CD4-positive, CD25-positive, alpha-beta regulatory T cell (primary cell): ENCODE data around the gene TFPI. TPM values are rescaled to one million over a fixed set of nuclear protein-coding genes. Genes with fewer than 3 reads are reported as not detected.
A peak's percentile ranks its signal among the peaks of the same experiment; 100 is the strongest.

Experiments used
- ATAC-seq, 2 donors: fragments of 150-1000 bp; cut with Tn5 transposase; one replicate each; pipeline ENCODE4 v1.10.0; 2021; ENCODE audit warnings: low read depth in 2 of 2, moderate number of reproducible peaks in 2 of 2, moderate library complexity in 1 of 2
- DNase-seq, 3 donors: peaks; one replicate each; pipeline versions ENCODE4 v3.0.0 to v3.0.0-alpha.2; 2012 to 2022; ENCODE audit warnings: mixed read lengths in 1 of 3
- H3K27ac ChIP-seq: one replicate; pipeline ENCODE4 v1.7.0; 2013; ENCODE audit warnings: mild to moderate bottlenecking, low read length; ENCODE audit not compliant: insufficient read depth, poor library complexity, severe bottlenecking
- H3K27me3 ChIP-seq: one replicate; pipeline ENCODE4 v1.7.0; 2013; ENCODE audit warnings: low read length; ENCODE audit not compliant: control insufficient read depth, insufficient read depth
- H3K36me3 ChIP-seq: one replicate; pipeline ENCODE4 v1.7.0; 2013; ENCODE audit warnings: mild to moderate bottlenecking, low read length, moderate library complexity; ENCODE audit not compliant: control insufficient read depth, insufficient read depth
- H3K4me1 ChIP-seq: 2 replicates; pipeline ENCODE4 v1.7.0; 2013; ENCODE audit warnings: mild to moderate bottlenecking, low read length; ENCODE audit not compliant: insufficient read depth, control insufficient read depth, poor library complexity, severe bottlenecking
- H3K4me3 ChIP-seq: one replicate; pipeline ENCODE4 v1.7.0; 2013; ENCODE audit warnings: low read depth, mild to moderate bottlenecking, low read length, moderate library complexity
- H3K9me3 ChIP-seq, 2 experiments: 1 replicate in 1 of 2; 2 replicates in 1 of 2; pipeline ENCODE4 v1.7.0; 2013; ENCODE audit warnings: low read length in 2 of 2, mild to moderate bottlenecking in 1 of 2, moderate library complexity in 1 of 2; ENCODE audit not compliant: control insufficient read depth in 2 of 2
- H3K27ac Mint-ChIP-seq, 3 donors: one replicate each; pipeline ENCODE4 v1.8.0; 2020 to 2022; ENCODE audit warnings: mild to moderate bottlenecking in 3 of 3, mixed read lengths in 3 of 3, moderate library complexity in 2 of 3
- H3K27me3 Mint-ChIP-seq: one replicate; pipeline ENCODE4 v1.8.0; 2022; ENCODE audit warnings: mild to moderate bottlenecking, mixed read lengths
- H3K36me3 Mint-ChIP-seq: one replicate; pipeline ENCODE4 v1.8.0; 2020; ENCODE audit warnings: mixed read lengths
- H3K4me1 Mint-ChIP-seq, 4 donors: one replicate each; pipeline ENCODE4 v1.8.0; 2020 to 2022; ENCODE audit warnings: mixed read lengths in 4 of 4, mild to moderate bottlenecking in 1 of 4
- H3K4me3 Mint-ChIP-seq, 4 donors: one replicate each; pipeline ENCODE4 v1.8.0; 2020 to 2022; ENCODE audit warnings: mild to moderate bottlenecking in 4 of 4, mixed read lengths in 4 of 4, moderate library complexity in 3 of 4
- H3K9me3 Mint-ChIP-seq, 7 donors: one replicate each; pipeline ENCODE4 v1.8.0; 2020 to 2022; ENCODE audit warnings: mixed read lengths in 7 of 7, mild to moderate bottlenecking in 3 of 7, moderate library complexity in 2 of 7
- polyA plus RNA-seq, 4 donors: library from polyadenylated mRNA; unstranded; fragments of 300-500 nt; fragmentation: Illumina TruSeq; gene quantifications; one replicate each; pipeline ENCODE4 v1.2.3, GENCODE V29; 2021
- total RNA-seq: library from RNA; stranded (reverse); gene quantifications from one replicate; pipeline ENCODE4 v1.2.3, GENCODE V29; 2022

Gene TFPI
- total and polyA plus RNA-seq, 5 donors from 2014 or later, result 1.3 TPM; not detected in 4

- DNase-seq, result no peak
- Histone ChIP-seq H3K4me3 (no peak overlapping the region), H3K27me3 (no peaks in the 10 kb centered on the region), H3K4me1 (no peaks in the 10 kb centered on the region), H3K27ac (no peak overlapping the region), H3K36me3 (no peaks in the 10 kb centered on the region), H3K9me3 (no peaks in the 10 kb centered on the region)
- no peak for ATAC-seq
- no peak overlapping the region for H3K27ac Mint-ChIP-seq
- H3K27me3 Mint-ChIP-seq, result no peaks in the 10 kb centered on the region
- no peak overlapping the region for H3K4me3 Mint-ChIP-seq
- peaks cover 0 to 2% (median 0%) of the 10 kb centered on the region in 7 donors for H3K9me3 Mint-ChIP-seq
- H3K36me3 Mint-ChIP-seq, result no peaks in the 10 kb centered on the region
- no peaks in the 10 kb centered on the region for H3K4me1 Mint-ChIP-seq
Observed at GRCh38 chr2:187504312-187504921, 49.8 kb downstream of the TFPI start.

DNA sequence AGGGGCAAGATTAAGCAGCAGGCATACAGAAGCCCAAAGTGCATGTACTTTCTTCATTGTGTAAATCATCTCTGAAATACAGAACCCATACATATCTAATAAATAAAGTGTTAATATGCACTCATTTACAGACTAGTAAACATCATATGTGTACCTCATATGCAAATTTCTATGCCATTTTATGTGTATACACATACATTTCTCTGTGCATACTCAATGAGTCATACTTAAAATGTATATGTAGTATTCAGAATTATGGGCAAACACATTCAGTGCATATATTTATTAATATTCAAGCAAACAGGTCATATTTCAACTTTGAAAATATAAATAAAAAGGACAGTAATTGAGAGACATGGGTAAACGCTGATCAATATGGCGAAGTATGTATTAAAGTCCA lies 50.5 kb downstream of the TFPI start:
- Mint-ChIP-seq H3K27ac (no peak overlapping the region), H3K9me3 (peaks cover 0 to 2% (median 0%) of the 10 kb centered on the region in 7 donors), H3K4me1 (no peaks in the 10 kb centered on the region), H3K4me3 (no peak overlapping the region), H3K27me3 (no peaks in the 10 kb centered on the region), H3K36me3 (no peaks in the 10 kb centered on the region)
- no peaks in the 10 kb centered on the region for H3K27me3 ChIP-seq
- no peak overlapping the region for H3K4me3 ChIP-seq
- no peaks in the 10 kb centered on the region for H3K36me3 ChIP-seq
- H3K4me1 ChIP-seq, result no peaks in the 10 kb centered on the region
- DNase-seq (no peak), ATAC-seq (no peak)
- no peak overlapping the region for H3K27ac ChIP-seq
- no peaks in the 10 kb centered on the region for H3K9me3 ChIP-seq

DNA sequence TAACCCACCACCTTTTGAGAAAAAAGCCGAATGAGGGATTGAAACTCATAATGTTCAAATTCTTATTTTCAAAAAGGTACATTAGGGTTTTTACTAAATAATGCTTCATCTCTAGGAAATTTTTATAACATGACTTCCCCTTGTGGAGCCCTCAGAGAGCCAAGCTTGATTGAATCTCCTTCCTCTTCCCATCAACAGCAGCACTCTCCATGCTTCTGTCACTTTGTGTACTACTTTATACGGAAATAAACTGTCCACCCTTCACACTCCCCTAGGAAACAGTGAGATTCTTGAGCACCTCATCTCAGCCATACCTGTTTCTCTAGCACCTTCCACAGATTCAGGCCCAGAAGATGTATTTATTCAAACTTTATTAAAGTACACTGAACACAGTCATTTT lies 51.8 kb downstream of the TFPI start:
- Mint-ChIP-seq H3K9me3 (peaks cover 0 to 1% (median 0%) of the 10 kb centered on the region in 7 donors), H3K4me1 (no peaks in the 10 kb centered on the region), H3K27ac (no peak overlapping the region), H3K27me3 (no peaks in the 10 kb centered on the region), H3K36me3 (no peaks in the 10 kb centered on the region), H3K4me3 (no peak overlapping the region)
- H3K27me3 ChIP-seq, result no peaks in the 10 kb centered on the region
- no peak overlapping the region for H3K27ac ChIP-seq
- ATAC-seq (no peak), DNase-seq (no peak)
- no peaks in the 10 kb centered on the region for H3K9me3 ChIP-seq
- no peaks in the 10 kb centered on the region for H3K36me3 ChIP-seq
- H3K4me3 ChIP-seq, result no peak overlapping the region
- H3K4me1 ChIP-seq, result no peaks in the 10 kb centered on the region

DNA sequence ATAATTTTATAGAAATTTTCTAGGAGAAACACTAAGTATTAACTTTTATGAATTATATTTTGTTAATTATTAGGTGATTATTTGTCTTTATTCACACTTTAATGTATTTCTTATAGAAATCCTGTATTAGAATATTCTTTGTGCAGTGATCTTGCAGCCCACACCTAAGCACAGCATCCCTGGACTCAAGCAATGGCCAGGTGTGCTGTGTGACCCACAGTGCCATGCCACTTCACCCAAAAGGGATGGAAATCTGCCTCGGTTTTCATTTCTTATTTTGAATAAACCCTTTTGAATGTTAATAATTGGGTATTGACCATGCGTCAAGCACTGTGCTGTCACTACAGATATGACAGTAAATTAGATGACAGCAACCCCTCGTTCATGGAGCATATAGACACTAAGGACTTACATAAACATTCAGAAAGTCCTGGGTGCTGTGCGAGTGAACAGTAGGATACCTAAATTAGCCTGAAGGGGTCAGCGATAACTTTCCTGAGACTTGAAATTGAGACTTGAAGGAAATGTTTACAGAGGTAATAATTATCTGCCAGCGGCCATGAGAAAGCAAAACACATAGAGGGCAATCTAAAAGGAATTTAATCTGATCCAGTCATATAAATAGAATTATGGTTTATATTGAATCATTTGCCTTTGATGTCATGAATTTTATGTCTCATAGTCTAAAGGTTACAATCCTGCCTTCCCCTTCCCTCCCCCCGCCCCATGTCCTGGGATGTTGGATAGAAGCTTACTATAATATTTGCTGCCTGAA lies 53.5 kb downstream of the TFPI start:
- Mint-ChIP-seq H3K27ac (no peak overlapping the region), H3K4me3 (no peak overlapping the region), H3K36me3 (no peaks in the 10 kb centered on the region), H3K27me3 (no peaks in the 10 kb centered on the region), H3K4me1 (no peaks in the 10 kb centered on the region), H3K9me3 (no peaks in the 10 kb centered on the region)
- no peaks in the 10 kb centered on the region for H3K9me3 ChIP-seq
- DNase-seq (no peak), ATAC-seq (no peak)
- H3K4me1 ChIP-seq, result no peaks in the 10 kb centered on the region
- H3K27me3 ChIP-seq, result no peaks in the 10 kb centered on the region
- no peak overlapping the region for H3K4me3 ChIP-seq
- H3K36me3 ChIP-seq, result no peaks in the 10 kb centered on the region
- H3K27ac ChIP-seq, result no peak overlapping the region

DNA sequence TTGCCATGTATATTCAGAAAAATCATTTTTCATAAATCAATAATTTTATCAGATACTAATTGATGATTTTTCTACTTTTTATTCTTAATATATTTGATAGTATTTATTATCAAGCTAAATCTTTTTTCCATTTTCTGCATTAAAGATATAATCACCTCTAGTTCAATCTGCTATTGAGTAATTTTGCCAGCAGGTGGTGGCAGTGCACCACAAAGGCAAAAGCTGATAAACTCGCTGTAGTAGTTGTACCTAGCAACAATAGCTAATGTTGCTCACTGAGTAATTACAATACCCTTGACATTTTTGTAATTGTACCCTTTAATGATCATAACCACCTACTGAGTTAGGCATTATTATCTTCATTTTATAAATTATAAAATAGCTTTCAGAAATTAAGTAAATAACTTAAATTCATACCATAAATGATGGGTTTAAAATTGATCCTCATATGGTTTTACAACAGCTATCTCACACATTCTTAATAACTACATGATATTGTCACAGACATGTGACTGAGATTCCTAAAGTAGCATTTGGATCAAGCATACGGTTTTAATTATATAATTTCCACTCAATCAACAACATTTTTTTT lies 54.2 kb downstream of the TFPI start:
- Mint-ChIP-seq H3K36me3 (no peaks in the 10 kb centered on the region), H3K27ac (no peak overlapping the region), H3K27me3 (no peaks in the 10 kb centered on the region), H3K9me3 (peaks cover 0 to under 1% (median 0%) of the 10 kb centered on the region in 7 donors), H3K4me3 (no peak overlapping the region), H3K4me1 (no peaks in the 10 kb centered on the region)
- H3K4me1 ChIP-seq, result no peaks in the 10 kb centered on the region
- no peak overlapping the region for H3K4me3 ChIP-seq
- H3K27ac ChIP-seq, result no peak overlapping the region
- ATAC-seq (no peak), DNase-seq (peak in 1 of 3 donors; percentile 36)
- no peaks in the 10 kb centered on the region for H3K27me3 ChIP-seq
- H3K36me3 ChIP-seq, result no peaks in the 10 kb centered on the region
- H3K9me3 ChIP-seq, result no peaks in the 10 kb centered on the region

GRCh38 chr2:187497858-187498463 lies 56.3 kb downstream of the TFPI start:
- Histone ChIP-seq H3K27ac (no peak overlapping the region), H3K36me3 (no peaks in the 10 kb centered on the region), H3K4me3 (no peak overlapping the region), H3K9me3 (no peaks in the 10 kb centered on the region), H3K4me1 (no peaks in the 10 kb centered on the region), H3K27me3 (no peaks in the 10 kb centered on the region)
- Mint-ChIP-seq H3K27me3 (no peaks in the 10 kb centered on the region), H3K36me3 (no peaks in the 10 kb centered on the region), H3K27ac (no peak overlapping the region), H3K9me3 (peaks cover 0 to 4% (median 0%) of the 10 kb centered on the region in 7 donors), H3K4me1 (no peaks in the 10 kb centered on the region), H3K4me3 (no peak overlapping the region)
- no peak for ATAC-seq
- DNase-seq, result peak in 1 of 3 donors; percentile 15

DNA sequence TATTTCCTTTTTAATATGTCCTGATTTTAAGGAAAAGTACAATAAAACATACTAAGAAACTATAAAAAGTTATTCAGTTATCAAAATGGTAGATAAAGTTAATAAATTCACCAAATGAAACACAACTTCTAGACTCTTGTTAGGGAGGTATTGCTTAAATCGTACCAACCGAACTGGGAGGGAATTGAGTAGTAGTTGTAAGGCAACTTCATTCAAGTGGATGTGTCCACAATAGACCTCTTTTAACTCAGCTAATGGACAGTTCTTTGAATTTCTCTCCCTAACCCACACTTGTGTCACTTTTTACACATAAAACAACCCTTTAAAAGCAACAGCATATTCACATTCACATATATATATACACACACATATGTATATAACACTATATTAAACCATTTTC lies 57.1 kb downstream of the TFPI start:
- no peaks in the 10 kb centered on the region for H3K27me3 Mint-ChIP-seq
- H3K36me3 ChIP-seq, result no peaks in the 10 kb centered on the region
- H3K27ac ChIP-seq, result no peak overlapping the region
- DNase-seq (no peak), ATAC-seq (no peak)
- no peaks in the 10 kb centered on the region for H3K4me1 ChIP-seq
- no peak overlapping the region for H3K27ac Mint-ChIP-seq
- no peaks in the 10 kb centered on the region for H3K4me1 Mint-ChIP-seq
- no peak overlapping the region for H3K4me3 Mint-ChIP-seq
- H3K27me3 ChIP-seq, result no peaks in the 10 kb centered on the region
- H3K9me3 ChIP-seq, result no peaks in the 10 kb centered on the region
- peaks cover 0 to 4% (median 0%) of the 10 kb centered on the region in 7 donors for H3K9me3 Mint-ChIP-seq
- no peak overlapping the region for H3K4me3 ChIP-seq
- H3K36me3 Mint-ChIP-seq, result no peaks in the 10 kb centered on the region
